Measurements from ENCODE around the gene MVD.
"Not testable (repeated sequence)": the region's sequence is repeated elsewhere in the genome, so short reads cannot be mapped to it uniquely, and the experiment has no call there.

Gene MVD

GRCh38 chr16:88680554-88681083 lies 17.7 kb upstream of the MVD start:
- DNase-seq, result no peak

GRCh38 chr16:88678224-88678979 lies 15.5 kb upstream of the MVD start:
- no peak for DNase-seq

GRCh38 chr16:88677721-88678120 lies 14.8 kb upstream of the MVD start:
- no peak for DNase-seq

GRCh38 chr16:88676502-88677242 lies 13.8 kb upstream of the MVD start:
- no peak for DNase-seq

- no peak for DNase-seq
These were observed 11.0 kb upstream of the MVD start for GRCh38 chr16:88673716-88674379.

- DNase-seq, result peak in 1 of 2 experiments; percentile 65
These were observed 9.9 kb upstream of the MVD start for GRCh38 chr16:88672776-88673175.

GRCh38 chr16:88671806-88672205 lies 8.9 kb upstream of the MVD start:
- no peak for DNase-seq

GRCh38 chr16:88669980-88670379 lies 7.1 kb upstream of the MVD start:
- DNase-seq, result no peak

GRCh38 chr16:88669493-88669892 lies 6.6 kb upstream of the MVD start:
- not testable (repeated sequence) for DNase-seq

- DNase-seq, result no peak
These were observed 4.6 kb upstream of the MVD start for GRCh38 chr16:88667461-88667860.

GRCh38 chr16:88665570-88665969 lies 2.7 kb upstream of the MVD start:
- no peak for DNase-seq

- DNase-seq, result no peak
These were observed 2.3 kb upstream of the MVD start for GRCh38 chr16:88665148-88665547.

- no peak for DNase-seq
These were observed 559 bp downstream of the MVD start for GRCh38 chr16:88662222-88662842.

- no peak for DNase-seq
These were observed 1.4 kb downstream of the MVD start for GRCh38 chr16:88661468-88661867.

GRCh38 chr16:88659160-88659559 lies 3.7 kb downstream of the MVD start:
- DNase-seq, result peak; percentile 19 to 62

- DNase-seq, result no peak
These were observed 4.2 kb downstream of the MVD start for GRCh38 chr16:88658714-88659113.

- no peak for DNase-seq
These were observed 5.5 kb downstream of the MVD start for GRCh38 chr16:88657371-88657770.

- DNase-seq, result no peak
These were observed 6.5 kb downstream of the MVD start for GRCh38 chr16:88656291-88656980.

GRCh38 chr16:88655733-88656281 lies 7.1 kb downstream of the MVD start:
- DNase-seq, result no peak

- DNase-seq, result no peak
These were observed 7.7 kb downstream of the MVD start for GRCh38 chr16:88655053-88655732.

- no peak for DNase-seq
These were observed 8.4 kb downstream of the MVD start for GRCh38 chr16:88654363-88655052.

All from NCI-H524 (cell line).